Left cardiac atrium (tissue), 4 donors: ENCODE measurements around the gene ANKAR. TPM values are rescaled to one million over a fixed set of nuclear protein-coding genes. Genes with fewer than 3 reads are reported as not detected.
"Not testable (repeated sequence)": the region's sequence is repeated elsewhere in the genome, so short reads cannot be mapped to it uniquely, and the experiment has no call there.

ENCODE experiments used
- ATAC-seq, 2 donors: fragments of 200-7000 bp; cut with Tn5 transposase; one replicate each; pipeline ENCODE4 v1.9.1; 2020; ENCODE audit warnings: mild to moderate bottlenecking in 2 of 2, moderate library complexity in 2 of 2
- DNase-seq: peaks from one replicate; pipeline ENCODE4 v3.0.0-alpha.2; 2020
- intact Hi-C, 2 donors: fragments of 100-400 bp; cut with DNase I; formaldehyde crosslinking; loops; one replicate each; pipeline versions ENCODE4 v1.14.1 to v1.15.1; 2022 to 2023
- total RNA-seq, 2 donors: library from RNA; stranded (reverse); fragmentation: NEBNext Ultra II Directional; extraction: Animal tissue kit (Norgen Biotek cat#: 25700); gene quantifications; one replicate each; pipeline ENCODE4 v1.2.1, GENCODE V29; 2021
- donor health status: DM: no; HTN: yes; CAD: no.
- donor health status: DM: no; HTN: yes; CAD: no; lungs with severe emphysema.
- donor health status: DM: yes; HTN: yes; CAD: no.
- donor health status: Dilated cardiomyopathy.

ANKAR gene
- total RNA-seq, 2 donors from 2014 or later = 7.7 to 9.2 TPM

- ATAC-seq (peak in 1 of 2 donors; percentile 59), DNase-seq (peak; percentile 53)
- intact Hi-C loops = no loop called here
Observed at GRCh38 chr2:189685540-189686229, 11.2 kb downstream of the ANKAR start.

- ATAC-seq, intact Hi-C loops, DNase-seq: not testable (repeated sequence)
Observed at GRCh38 chr2:189687796-189688195, 13.3 kb downstream of the ANKAR start.

GRCh38 chr2:189696223-189696622 is 21.8 kb downstream of the ANKAR start:
- intact Hi-C loops = loop anchor here in 1 of 2 donors (5.0 kb wide), 1 partner anchor 34 kb away; the partner anchor contains the start of gene ASNSD1
- DNase-seq (no peak), ATAC-seq (no peak)

GRCh38 chr2:189698020-189698887 is 23.8 kb downstream of the ANKAR start:
- peak; percentile 78 to 85 for ATAC-seq
- intact Hi-C loops = loop anchor here (2.0 to 5.0 kb wide), 2 partner anchors 36 to 37 kb away; partner anchors contain the start of gene ASNSD1 (in 2 of the 2)
- no peak for DNase-seq

GRCh38 chr2:189700681-189701080 is 26.2 kb downstream of the ANKAR start:
- intact Hi-C loops = no loop called here
- DNase-seq (no peak), ATAC-seq (no peak)

- DNase-seq (no peak), ATAC-seq (no peak)
- intact Hi-C loops = no loop called here
Observed at GRCh38 chr2:189702071-189702470, 27.6 kb downstream of the ANKAR start.

GRCh38 chr2:189709501-189710221 is 35.2 kb downstream of the ANKAR start:
- ATAC-seq (no peak), DNase-seq (no peak)
- intact Hi-C loops = no loop called here

GRCh38 chr2:189717593-189717992 is 43.1 kb downstream of the ANKAR start:
- ATAC-seq, DNase-seq, intact Hi-C loops: not testable (repeated sequence)

GRCh38 chr2:189719571-189719970 is 45.1 kb downstream of the ANKAR start:
- intact Hi-C loops = no loop called here
- ATAC-seq (no peak), DNase-seq (no peak)

GRCh38 chr2:189723192-189723591 is 48.7 kb downstream of the ANKAR start:
- intact Hi-C loops = no loop called here
- no peak for DNase-seq
- no peak for ATAC-seq

Other genes with a start within 250 kb of the ANKAR start
- gene WDR75, start 233.2 kb upstream of the ANKAR start, total RNA-seq = 10 to 100 TPM; 16.6 to 20.3 TPM
- gene SLC40A1, start 93.9 kb upstream of the ANKAR start, total RNA-seq = 10 to 100 TPM; 39.1 to 79.3 TPM
- 10 to 100 TPM; 28.1 to 29.9 TPM for gene ASNSD1, start 13.2 kb upstream of the ANKAR start, total RNA-seq
- 1 to 10 TPM; 5.2 to 9.2 TPM for gene OSGEPL1, start 88.1 kb downstream of the ANKAR start, total RNA-seq
- gene ORMDL1, start 109.7 kb downstream of the ANKAR start, total RNA-seq = 10 to 100 TPM; 29.7 to 40.2 TPM
- gene PMS1, start 109.8 kb downstream of the ANKAR start, total RNA-seq = 10 to 100 TPM; 13.8 to 14.9 TPM